SK-N-SH treated with all-trans-retinoic acid at 6 μM for 48 hours (cell line): ENCODE measurements around the gene SLC25A17.

ENCODE experiments used
- ATAC-seq: fragments of 200-7000 bp; cut with Tn5 transposase; 3 replicates; pipeline ENCODE4 v1.9.1; 2020; ENCODE audit warnings: mild to moderate bottlenecking, moderate library complexity
- BACH2 ChIP-seq: fragments of 250-450 bp; sonication (Bioruptor Pico); IDR thresholded peaks from 2 replicates; pipeline ENCODE4 v1.9.0; 2021; ENCODE audit warnings: mild to moderate bottlenecking, borderline replicate concordance
- CREB5 ChIP-seq: fragments of 250-450 bp; sonication (Bioruptor Pico); IDR thresholded peaks from 2 replicates; pipeline ENCODE4 v1.5.1; 2020; ENCODE audit warnings: low read depth, mild to moderate bottlenecking, moderate library complexity
- CSDC2 ChIP-seq: fragments of 250-450 bp; sonication (Bioruptor Pico); IDR thresholded peaks from 2 replicates; pipeline ENCODE4 v1.5.0; 2020; ENCODE audit warnings: mild to moderate bottlenecking, moderate library complexity
- CSRNP3 ChIP-seq: fragments of 250-450 bp; sonication (Bioruptor Pico); IDR thresholded peaks from 2 replicates; pipeline ENCODE4 v1.5.1; 2021; ENCODE audit warnings: mild to moderate bottlenecking, moderate library complexity
- ESRRG ChIP-seq: fragments of 250-450 bp; sonication (Bioruptor Pico); IDR thresholded peaks from 2 replicates; pipeline ENCODE4 v1.6.1; 2021; ENCODE audit warnings: mild to moderate bottlenecking
- ISL1 ChIP-seq: fragments of 250-450 bp; sonication (Bioruptor Pico); IDR thresholded peaks from 2 replicates; pipeline ENCODE4 v2.1.2; 2022; ENCODE audit warnings: mild to moderate bottlenecking, moderate library complexity
- POU6F1 ChIP-seq: fragments of 250-450 bp; sonication (Bioruptor Pico); IDR thresholded peaks from 2 replicates; pipeline ENCODE4 v1.8.0; 2021; ENCODE audit warnings: low read depth, mild to moderate bottlenecking, moderate library complexity, borderline replicate concordance
- PPARA ChIP-seq: fragments of 250-450 bp; sonication (Bioruptor Pico); IDR thresholded peaks from 2 replicates; pipeline ENCODE4 v1.5.0; 2020; ENCODE audit warnings: mild to moderate bottlenecking, borderline replicate concordance
- RARB ChIP-seq: fragments of 250-450 bp; sonication (Bioruptor Pico); IDR thresholded peaks from 2 replicates; pipeline ENCODE4 v1.8.0; 2021; ENCODE audit warnings: mild to moderate bottlenecking, moderate library complexity
- SNAI2 ChIP-seq: fragments of 250-450 bp; sonication (Bioruptor Pico); IDR thresholded peaks from 2 replicates; pipeline ENCODE4 v1.5.0; 2020; ENCODE audit warnings: mild to moderate bottlenecking, moderate library complexity
- TCF4 ChIP-seq: fragments of 250-450 bp; sonication (Bioruptor Pico); IDR thresholded peaks from 2 replicates; pipeline ENCODE4 v1.8.0; 2021; ENCODE audit warnings: mild to moderate bottlenecking, moderate library complexity, borderline replicate concordance
- TOX ChIP-seq: fragments of 250-450 bp; sonication (Bioruptor Pico); IDR thresholded peaks from 2 replicates; pipeline ENCODE4 v1.8.0; 2021; ENCODE audit warnings: mild to moderate bottlenecking, moderate library complexity, borderline replicate concordance
- ZFP3 ChIP-seq: fragments of 250-450 bp; sonication (Bioruptor Pico); IDR thresholded peaks from 2 replicates; pipeline ENCODE4 v1.5.0; 2020; ENCODE audit warnings: mild to moderate bottlenecking, moderate library complexity
- ZFP30 ChIP-seq: fragments of 450-650 bp; formaldehyde crosslinking; IDR thresholded peaks from 2 replicates; pipeline ENCODE4 v1.5.0; 2022; ENCODE audit warnings: mild to moderate bottlenecking, moderate library complexity
- ZNF565 ChIP-seq: fragments of 450-650 bp; formaldehyde crosslinking; conservative IDR thresholded peaks from 2 replicates; pipeline ENCODE4 v1.5.0; 2020; ENCODE audit warnings: low read depth, mild to moderate bottlenecking, moderate library complexity
- ZNF70 ChIP-seq: fragments of 450-650 bp; formaldehyde crosslinking; IDR thresholded peaks from 2 replicates; pipeline ENCODE4 v1.5.0; 2020; ENCODE audit warnings: mild to moderate bottlenecking, moderate library complexity
- ZNF8 ChIP-seq: fragments of 450-650 bp; formaldehyde crosslinking; IDR thresholded peaks from 2 replicates; pipeline ENCODE4 v1.5.0; 2020; ENCODE audit warnings: mild to moderate bottlenecking, moderate library complexity
- TF ChIP-seq, protein P1 (sequence below): fragments of 250-450 bp; sonication (Bioruptor Pico); IDR thresholded peaks from 2 replicates; pipeline ENCODE4 v1.8.0; 2020; ENCODE audit warnings: mild to moderate bottlenecking, moderate library complexity, borderline replicate concordance
- TF ChIP-seq, protein P2 (sequence below): fragments of 250-450 bp; sonication (Bioruptor Pico); IDR thresholded peaks from 2 replicates; pipeline ENCODE4 v1.5.0; 2020; ENCODE audit warnings: mild to moderate bottlenecking, moderate library complexity

SLC25A17 gene

DNA sequence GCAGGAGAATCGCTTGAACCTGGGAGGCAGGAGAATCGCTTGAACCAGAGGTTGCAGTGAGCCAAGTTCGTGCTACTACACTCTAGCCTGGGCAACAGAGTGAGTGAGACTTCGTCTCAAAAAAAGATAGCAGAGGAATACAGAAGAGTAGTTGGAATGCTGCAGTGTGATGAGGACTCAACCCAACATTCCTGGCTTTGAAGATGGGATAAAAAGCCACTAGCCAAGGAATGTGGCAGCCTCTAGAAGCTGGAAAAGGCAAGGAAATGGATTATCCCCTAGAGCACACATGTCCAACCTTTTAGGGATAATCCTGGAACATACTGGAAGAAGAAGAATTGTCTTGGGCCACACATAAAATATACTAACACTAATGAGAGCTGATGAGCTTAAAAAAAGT is 13.9 kb downstream of the SLC25A17 start (continued):
- TF ChIP-seq POU6F1 (no peak), ZFP30 (no peak), CSDC2 (CRISPR knock-in tag) (no peak), ZNF8 (no peak), TOX (CRISPR knock-in tag) (no peak)

DNA sequence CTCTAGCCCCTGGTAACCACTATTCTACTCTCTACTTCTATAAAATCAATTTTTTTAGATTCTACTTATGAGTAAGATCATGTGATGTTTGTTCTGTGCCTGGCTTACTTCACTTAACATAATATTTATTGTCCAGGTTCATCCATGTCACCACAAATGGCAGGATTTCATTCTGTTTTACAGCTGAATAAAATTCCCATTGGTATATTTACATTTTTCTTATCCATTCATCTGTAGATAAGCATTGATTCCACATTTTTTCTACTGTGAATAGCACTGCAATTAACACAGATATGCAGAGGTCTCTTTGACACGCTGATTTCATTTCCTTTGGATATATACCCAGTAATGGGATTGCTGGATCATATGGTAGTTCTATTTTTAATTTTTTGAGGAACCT is 15.8 kb downstream of the SLC25A17 start:
- ATAC-seq: no peak
- TF ChIP-seq TCF4: no peak
- TF ChIP-seq ZNF70: no peak
- TF ChIP-seq CREB5 (CRISPR knock-in tag): no peak
- TF ChIP-seq TOX (CRISPR knock-in tag): no peak
- TF ChIP-seq PPARA (CRISPR knock-in tag): no peak
- no peak for TF ChIP-seq ESRRG (CRISPR knock-in tag)
- no peak for TF ChIP-seq ZFP30
- TF ChIP-seq, protein P1, sequence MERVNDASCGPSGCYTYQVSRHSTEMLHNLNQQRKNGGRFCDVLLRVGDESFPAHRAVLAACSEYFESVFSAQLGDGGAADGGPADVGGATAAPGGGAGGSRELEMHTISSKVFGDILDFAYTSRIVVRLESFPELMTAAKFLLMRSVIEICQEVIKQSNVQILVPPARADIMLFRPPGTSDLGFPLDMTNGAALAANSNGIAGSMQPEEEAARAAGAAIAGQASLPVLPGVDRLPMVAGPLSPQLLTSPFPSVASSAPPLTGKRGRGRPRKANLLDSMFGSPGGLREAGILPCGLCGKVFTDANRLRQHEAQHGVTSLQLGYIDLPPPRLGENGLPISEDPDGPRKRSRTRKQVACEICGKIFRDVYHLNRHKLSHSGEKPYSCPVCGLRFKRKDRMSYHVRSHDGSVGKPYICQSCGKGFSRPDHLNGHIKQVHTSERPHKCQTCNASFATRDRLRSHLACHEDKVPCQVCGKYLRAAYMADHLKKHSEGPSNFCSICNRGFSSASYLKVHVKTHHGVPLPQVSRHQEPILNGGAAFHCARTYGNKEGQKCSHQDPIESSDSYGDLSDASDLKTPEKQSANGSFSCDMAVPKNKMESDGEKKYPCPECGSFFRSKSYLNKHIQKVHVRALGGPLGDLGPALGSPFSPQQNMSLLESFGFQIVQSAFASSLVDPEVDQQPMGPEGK: no peak
- no peak for TF ChIP-seq ZFP3
- TF ChIP-seq, all 23 proteins: peak for 0

DNA sequence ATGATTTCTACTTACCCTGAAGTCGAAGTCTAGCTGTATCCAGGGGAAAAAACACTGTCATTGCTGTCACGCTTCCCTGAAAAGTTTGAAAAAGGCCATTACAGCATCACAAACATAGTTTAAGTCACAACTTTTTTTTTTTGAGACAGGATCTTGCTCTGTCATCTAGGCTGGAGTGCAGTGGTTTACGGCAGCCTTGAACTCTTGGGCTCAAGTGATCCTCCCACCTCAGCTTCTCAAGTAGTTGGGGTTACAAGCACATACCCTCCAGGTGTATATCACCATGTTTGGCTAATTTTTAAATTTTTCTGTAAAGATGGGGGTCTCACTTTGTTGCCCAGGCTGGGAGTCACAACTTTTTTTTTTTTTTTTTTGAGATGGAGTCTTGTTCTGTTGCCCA is 20.1 kb downstream of the SLC25A17 start:
- no peak for ATAC-seq
- TF ChIP-seq, protein P2, sequence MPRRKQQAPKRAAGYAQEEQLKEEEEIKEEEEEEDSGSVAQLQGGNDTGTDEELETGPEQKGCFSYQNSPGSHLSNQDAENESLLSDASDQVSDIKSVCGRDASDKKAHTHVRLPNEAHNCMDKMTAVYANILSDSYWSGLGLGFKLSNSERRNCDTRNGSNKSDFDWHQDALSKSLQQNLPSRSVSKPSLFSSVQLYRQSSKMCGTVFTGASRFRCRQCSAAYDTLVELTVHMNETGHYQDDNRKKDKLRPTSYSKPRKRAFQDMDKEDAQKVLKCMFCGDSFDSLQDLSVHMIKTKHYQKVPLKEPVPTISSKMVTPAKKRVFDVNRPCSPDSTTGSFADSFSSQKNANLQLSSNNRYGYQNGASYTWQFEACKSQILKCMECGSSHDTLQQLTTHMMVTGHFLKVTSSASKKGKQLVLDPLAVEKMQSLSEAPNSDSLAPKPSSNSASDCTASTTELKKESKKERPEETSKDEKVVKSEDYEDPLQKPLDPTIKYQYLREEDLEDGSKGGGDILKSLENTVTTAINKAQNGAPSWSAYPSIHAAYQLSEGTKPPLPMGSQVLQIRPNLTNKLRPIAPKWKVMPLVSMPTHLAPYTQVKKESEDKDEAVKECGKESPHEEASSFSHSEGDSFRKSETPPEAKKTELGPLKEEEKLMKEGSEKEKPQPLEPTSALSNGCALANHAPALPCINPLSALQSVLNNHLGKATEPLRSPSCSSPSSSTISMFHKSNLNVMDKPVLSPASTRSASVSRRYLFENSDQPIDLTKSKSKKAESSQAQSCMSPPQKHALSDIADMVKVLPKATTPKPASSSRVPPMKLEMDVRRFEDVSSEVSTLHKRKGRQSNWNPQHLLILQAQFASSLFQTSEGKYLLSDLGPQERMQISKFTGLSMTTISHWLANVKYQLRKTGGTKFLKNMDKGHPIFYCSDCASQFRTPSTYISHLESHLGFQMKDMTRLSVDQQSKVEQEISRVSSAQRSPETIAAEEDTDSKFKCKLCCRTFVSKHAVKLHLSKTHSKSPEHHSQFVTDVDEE (CRISPR knock-in tag): no peak
- no peak for TF ChIP-seq CSDC2 (CRISPR knock-in tag)
- no peak for TF ChIP-seq CSRNP3
- TF ChIP-seq ZNF565 (CRISPR knock-in tag): no peak
- no peak for TF ChIP-seq SNAI2 (CRISPR knock-in tag)
- TF ChIP-seq CREB5 (CRISPR knock-in tag): no peak
- TF ChIP-seq ZFP30: no peak

DNA sequence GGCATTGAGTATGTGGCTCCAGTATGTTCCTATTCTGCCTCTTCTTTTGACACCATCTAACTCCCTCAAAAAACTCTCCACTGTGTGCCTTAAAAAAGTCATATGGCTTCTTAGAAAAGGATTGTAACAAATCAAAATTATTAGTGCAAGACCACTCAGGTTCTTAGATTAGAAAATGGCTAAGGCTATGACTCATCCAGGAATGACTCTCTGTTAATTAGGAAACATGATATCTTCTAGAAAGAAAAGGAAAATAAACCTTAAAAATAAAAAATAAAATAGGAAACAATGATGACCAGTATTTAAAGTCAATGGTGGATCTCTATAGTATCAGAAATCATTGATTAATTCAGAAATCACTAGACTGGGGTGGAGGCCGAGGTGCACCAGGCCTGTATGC is 21.7 kb downstream of the SLC25A17 start:
- TF ChIP-seq, protein P1: no peak
- TF ChIP-seq RARB (no peak), BACH2 (no peak), ISL1 (CRISPR knock-in tag) (0 out of 2 replicates have a peak, but pooled peaks have one; percentile 26), ZNF565 (CRISPR knock-in tag) (no peak), CREB5 (CRISPR knock-in tag) (no peak)
- TF ChIP-seq, protein P2 (CRISPR knock-in tag): no peak
- peak; percentile 61; the same call in 2 of the 3 replicates for ATAC-seq
